LNCaP clone FGC (cell line): Measurements from ENCODE around the gene CADPS.

Experiments
- DNase-seq: peaks from one replicate; pipeline ENCODE4 v3.0.0-alpha.2; 2011; ENCODE audit warnings: low read depth
- H3K4me3 ChIP-seq: 2 replicates; pipeline ENCODE4 v1.5.1; 2011; ENCODE audit warnings: mild to moderate bottlenecking, low read depth, low read length, control low read depth
- CTCF ChIP-seq: IDR thresholded peaks from 2 replicates; pipeline ENCODE4 v1.5.1; 2012; ENCODE audit warnings: mild to moderate bottlenecking; ENCODE audit not compliant: control insufficient read depth, insufficient read depth; ENCODE audit errors: extremely low read depth

Gene CADPS

GRCh38 chr3:62557983-62558382 is 317.2 kb downstream of the CADPS start:
- H3K4me3 ChIP-seq = no peak overlapping the region
- no peak for TF ChIP-seq CTCF
- no peak for DNase-seq

- no peak for TF ChIP-seq CTCF
Measured at GRCh38 chr3:62557450-62557849, 317.8 kb downstream of the CADPS start.

GRCh38 chr3:62556121-62556815 is 318.9 kb downstream of the CADPS start:
- no peak for DNase-seq
- TF ChIP-seq CTCF = no peak
- H3K4me3 ChIP-seq = no peak overlapping the region

More at GRCh38 chr3:62557450-62557849, 317.8 kb downstream of the CADPS start:
- no peak for DNase-seq
- H3K4me3 ChIP-seq = no peak overlapping the region

GRCh38 chr3:62554264-62554799 is 320.9 kb downstream of the CADPS start:
- TF ChIP-seq CTCF = peak; percentile 24; the same call in 1 of the 2 replicates
- H3K4me3 ChIP-seq = no peak overlapping the region
- DNase-seq = no peak

GRCh38 chr3:62553811-62554210 is 321.4 kb downstream of the CADPS start:
- no peak for TF ChIP-seq CTCF
- DNase-seq = no peak
- no peak overlapping the region for H3K4me3 ChIP-seq

GRCh38 chr3:62551556-62551955 is 323.7 kb downstream of the CADPS start:
- TF ChIP-seq CTCF = no peak
- H3K4me3 ChIP-seq = no peak overlapping the region
- no peak for DNase-seq

- no peak overlapping the region for H3K4me3 ChIP-seq
- DNase-seq = no peak
- TF ChIP-seq CTCF = no peak
Measured at GRCh38 chr3:62550439-62550838, 324.8 kb downstream of the CADPS start.
